Tibial nerve (tissue), 4 donors: Measurements from ENCODE around the gene MAPK8IP3.

ENCODE experiments used
- CTCF ChIP-seq, 5 experiments: fragments of 200-600 bp in 3 of 5; fragments of 450-650 bp in 2 of 5; sonication (generic) in 3 of 5; IDR thresholded peaks; one replicate each; pipeline ENCODE4 v1.5.1; 2016 to 2019; ENCODE audit warnings: antibody characterized with exemption in 5 of 5, mild to moderate bottlenecking in 3 of 5, moderate library complexity in 2 of 5
- EP300 ChIP-seq, 2 donors: sonication (generic); formaldehyde crosslinking; IDR thresholded peaks; one replicate each; pipeline ENCODE4 v1.6.1; 2017; ENCODE audit warnings: antibody characterized with exemption in 2 of 2, mild to moderate bottlenecking in 1 of 2
- POLR2A ChIP-seq, 2 donors: fragments of 450-650 bp; IDR thresholded peaks; one replicate each; pipeline ENCODE4 v1.6.1; 2017; ENCODE audit warnings: antibody characterized with exemption in 2 of 2, mild to moderate bottlenecking in 2 of 2, moderate library complexity in 2 of 2

DNA sequence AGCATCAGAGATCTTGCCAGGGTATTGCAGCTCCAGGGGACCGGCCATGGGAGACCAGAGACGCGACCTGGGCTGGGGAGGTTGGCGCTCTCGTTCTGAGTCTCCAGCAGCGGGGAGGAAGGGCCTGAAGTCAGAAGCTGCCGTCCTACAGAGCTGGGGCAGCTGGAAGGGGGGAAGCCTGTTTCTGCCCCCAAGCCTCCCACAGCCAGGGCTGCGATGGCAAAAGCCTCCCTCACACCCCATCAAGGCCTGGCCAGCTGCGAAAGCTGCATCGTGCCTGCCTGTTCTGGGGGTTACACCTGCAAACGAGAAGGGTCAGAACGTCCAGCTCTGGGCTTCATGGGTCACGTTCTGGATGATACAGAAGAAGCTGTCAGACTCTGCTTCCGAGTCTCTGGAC, 26.1 kb downstream of the MAPK8IP3 start:
- TF ChIP-seq POLR2A (IDR thresholded peaks at IDR 0.05) (no peak), CTCF (IDR thresholded peaks at IDR 0.05) (no peak), EP300 (IDR thresholded peaks at IDR 0.05) (no peak)
